ENCODE measurements around the gene POLR3H.
"Not testable (repeated sequence)": the region's sequence is repeated elsewhere in the genome, so short reads cannot be mapped to it uniquely, and the experiment has no call there.

The POLR3H gene

GRCh38 chr22:41579297-41579996 is 35.2 kb upstream of the POLR3H start:
- Histone ChIP-seq H3K36me3 (peaks cover 0 to 81% (median 22%) of the 10 kb centered on the region in 11 experiments; a peak in 14 of 22 replicates), H3K4me3 (no peak overlapping the region)

GRCh38 chr22:41578818-41579217 is 34.5 kb upstream of the POLR3H start:
- no peak overlapping the region for H3K27ac ChIP-seq
- H3K36me3 ChIP-seq: peaks cover 0 to 75% (median 19%) of the 10 kb centered on the region in 11 experiments; a peak in 14 of 22 replicates
- no peak for TF ChIP-seq Cebpa-rat (IDR thresholded peaks at IDR 0.05)
- H4K20me1 ChIP-seq: peaks cover 0 to 75% (median 0%) of the 10 kb centered on the region in 11 experiments; a peak in 8 of 22 replicates
- H3K4me2 ChIP-seq: no peak overlapping the region
- H3K27me3 ChIP-seq: no peaks in the 10 kb centered on the region
- H3K9ac ChIP-seq: peak overlapping the region in 1 of 11 experiments; percentile 40; a peak in 1 of 22 replicates
- no peak overlapping the region for H3K4me3 ChIP-seq
- H3K9me3 ChIP-seq (replicated peaks in 1 of 11): no peaks in the 10 kb centered on the region
- H3K4me1 ChIP-seq: peaks cover 0 to 17% (median 7%) of the 10 kb centered on the region in 10 experiments; a peak in 11 of 20 replicates

More at GRCh38 chr22:41579297-41579996, 35.2 kb upstream of the POLR3H start:
- TF ChIP-seq Cebpa-rat (IDR thresholded peaks at IDR 0.05): no peak
- H3K9me3 ChIP-seq (replicated peaks in 1 of 11): no peaks in the 10 kb centered on the region
- H3K27me3 ChIP-seq: no peaks in the 10 kb centered on the region
- peaks cover 0 to 17% (median 7%) of the 10 kb centered on the region in 10 experiments; a peak in 11 of 20 replicates for H3K4me1 ChIP-seq
- H3K4me2 ChIP-seq: no peak overlapping the region
- peaks cover 0 to 80% (median 0%) of the 10 kb centered on the region in 11 experiments; a peak in 10 of 22 replicates for H4K20me1 ChIP-seq
- 0 out of 22 replicates have a peak overlapping the region, but pooled peaks of 1 of the 11 experiments have one; percentile 14 for H3K9ac ChIP-seq
- H3K27ac ChIP-seq: no peak overlapping the region

GRCh38 chr22:41578114-41578513 is 33.8 kb upstream of the POLR3H start:
- H3K9me3 ChIP-seq (replicated peaks in 1 of 11): no peaks in the 10 kb centered on the region
- TF ChIP-seq Cebpa-rat (IDR thresholded peaks at IDR 0.05): no peak

GRCh38 chr22:41576877-41577276 is 32.6 kb upstream of the POLR3H start:
- H3K4me3 ChIP-seq: no peak overlapping the region
- no peaks in the 10 kb centered on the region for H3K27me3 ChIP-seq
- TF ChIP-seq Cebpa-rat (IDR thresholded peaks at IDR 0.05): no peak
- peaks cover 0 to 17% (median 7%) of the 10 kb centered on the region in 10 experiments; a peak in 11 of 20 replicates for H3K4me1 ChIP-seq
- no peak overlapping the region for H3K27ac ChIP-seq
- H3K4me2 ChIP-seq: peak overlapping the region in 7 of 11 experiments; percentile 0 to 40 (median 27); a peak in 12 of 22 replicates
- H4K20me1 ChIP-seq: peaks cover 0 to 60% (median 0%) of the 10 kb centered on the region in 11 experiments; a peak in 7 of 22 replicates
- H3K36me3 ChIP-seq: peaks cover 0 to 56% (median 10%) of the 10 kb centered on the region in 11 experiments; a peak in 13 of 22 replicates
- no peaks in the 10 kb centered on the region for H3K9me3 ChIP-seq (replicated peaks in 1 of 11)
- H3K9ac ChIP-seq: 0 out of 22 replicates have a peak overlapping the region, but pooled peaks of 1 of the 11 experiments have one; percentile 31

More at GRCh38 chr22:41578114-41578513, 33.8 kb upstream of the POLR3H start:
- no peak overlapping the region for H3K27ac ChIP-seq
- H3K9ac ChIP-seq: no peak overlapping the region
- H3K4me1 ChIP-seq: peaks cover 0 to 17% (median 7%) of the 10 kb centered on the region in 10 experiments; a peak in 11 of 20 replicates
- H3K4me2 ChIP-seq: no peak overlapping the region
- no peaks in the 10 kb centered on the region for H3K27me3 ChIP-seq
- peaks cover 0 to 68% (median 19%) of the 10 kb centered on the region in 11 experiments; a peak in 13 of 22 replicates for H3K36me3 ChIP-seq
- peaks cover 0 to 70% (median 0%) of the 10 kb centered on the region in 11 experiments; a peak in 8 of 22 replicates for H4K20me1 ChIP-seq
- no peak overlapping the region for H3K4me3 ChIP-seq

GRCh38 chr22:41575533-41575932 is 31.3 kb upstream of the POLR3H start:
- TF ChIP-seq Cebpa-rat (IDR thresholded peaks at IDR 0.05): no peak
- Histone ChIP-seq H3K36me3 (peaks cover 0 to 46% (median 10%) of the 10 kb centered on the region in 11 experiments; a peak in 13 of 22 replicates), H3K27ac (no peak overlapping the region), H4K20me1 (peaks cover 0 to 57% (median 0%) of the 10 kb centered on the region in 11 experiments; a peak in 6 of 22 replicates), H3K4me1 (peaks cover 0 to 17% (median 7%) of the 10 kb centered on the region in 10 experiments; a peak in 11 of 20 replicates), H3K4me2 (no peak overlapping the region), H3K9me3 (replicated peaks in 1 of 11) (no peaks in the 10 kb centered on the region), H3K9ac (peak overlapping the region in 1 of 11 experiments; percentile 18; a peak in 2 of 22 replicates), H3K27me3 (no peaks in the 10 kb centered on the region), H3K4me3 (no peak overlapping the region)

GRCh38 chr22:41574847-41575381 is 30.6 kb upstream of the POLR3H start:
- no peaks in the 10 kb centered on the region for H3K27me3 ChIP-seq
- H3K4me2 ChIP-seq: no peak overlapping the region
- TF ChIP-seq Cebpa-rat (IDR thresholded peaks at IDR 0.05): no peak
- H3K4me3 ChIP-seq: no peak overlapping the region
- no peaks in the 10 kb centered on the region for H3K9me3 ChIP-seq (replicated peaks in 1 of 11)
- peak overlapping the region in 1 of 11 experiments; percentile 18; a peak in 2 of 22 replicates for H3K9ac ChIP-seq
- H4K20me1 ChIP-seq: peaks cover 0 to 51% (median 0%) of the 10 kb centered on the region in 11 experiments; a peak in 6 of 22 replicates
- no peak overlapping the region for H3K27ac ChIP-seq
- H3K4me1 ChIP-seq: peaks cover 0 to 17% (median 7%) of the 10 kb centered on the region in 10 experiments; a peak in 11 of 20 replicates
- H3K36me3 ChIP-seq: peaks cover 0 to 40% (median 8%) of the 10 kb centered on the region in 11 experiments; a peak in 12 of 22 replicates

- no peaks in the 10 kb centered on the region for H3K9me3 ChIP-seq (replicated peaks in 1 of 11)
- H3K4me2 ChIP-seq: no peak overlapping the region
- H3K4me1 ChIP-seq: peaks cover 0 to 21% (median 7%) of the 10 kb centered on the region in 10 experiments; a peak in 11 of 20 replicates
- H4K20me1 ChIP-seq: peaks cover 0 to 39% (median 0%) of the 10 kb centered on the region in 11 experiments; a peak in 6 of 22 replicates
- no peaks in the 10 kb centered on the region for H3K27me3 ChIP-seq
- no peak overlapping the region for H3K27ac ChIP-seq
- H3K36me3 ChIP-seq: peaks cover 0 to 28% (median 0%) of the 10 kb centered on the region in 11 experiments; a peak in 7 of 22 replicates
- H3K4me3 ChIP-seq: no peak overlapping the region
- no peak overlapping the region for H3K9ac ChIP-seq
- no peak for TF ChIP-seq Cebpa-rat (IDR thresholded peaks at IDR 0.05)
Observed at GRCh38 chr22:41573677-41574076, 29.4 kb upstream of the POLR3H start.

- Histone ChIP-seq H3K4me1 (peaks cover 0 to 17% (median 4%) of the 10 kb centered on the region in 10 experiments; a peak in 11 of 20 replicates), H4K20me1 (peaks cover 0 to 25% (median 0%) of the 10 kb centered on the region in 11 experiments; a peak in 5 of 22 replicates), H3K36me3 (peaks cover 0 to 15% (median 0%) of the 10 kb centered on the region in 11 experiments; a peak in 4 of 22 replicates)
- H3K27ac ChIP-seq; H3K9me3 ChIP-seq (replicated peaks in 1 of 11); H3K4me3 ChIP-seq; H3K9ac ChIP-seq; H3K27me3 ChIP-seq; H3K4me2 ChIP-seq: not testable (repeated sequence)
Observed at GRCh38 chr22:41572305-41572704, 28.0 kb upstream of the POLR3H start.
